Skeletal muscle tissue (tissue), 4 donors: Measurements from ENCODE around the gene BNIP5. TPM values are rescaled to one million over a fixed set of nuclear protein-coding genes. Genes with fewer than 3 reads are reported as not detected.

Experiments used
- H3K27ac ChIP-seq: one replicate; pipeline ENCODE4 v1.7.0; 2013; ENCODE audit warnings: mild to moderate bottlenecking, low read depth, low read length, inconsistent platforms
- H3K27me3 ChIP-seq, 3 donors: one replicate each; pipeline ENCODE4 v1.7.0; 2013; ENCODE audit warnings: low read length in 3 of 3; ENCODE audit not compliant: control insufficient read depth in 3 of 3, insufficient read depth in 3 of 3
- H3K36me3 ChIP-seq, 3 donors: one replicate each; pipeline ENCODE4 v1.7.0; 2013; ENCODE audit warnings: low read length in 3 of 3; ENCODE audit not compliant: control insufficient read depth in 3 of 3, insufficient read depth in 3 of 3
- H3K4me1 ChIP-seq, 3 donors: one replicate each; pipeline ENCODE4 v1.7.0; 2013; ENCODE audit warnings: low read length in 3 of 3, mild to moderate bottlenecking in 3 of 3; ENCODE audit not compliant: control insufficient read depth in 3 of 3, insufficient read depth in 3 of 3
- H3K4me3 ChIP-seq, 3 donors: one replicate each; pipeline ENCODE4 v1.7.0; 2013; ENCODE audit warnings: low read length in 3 of 3
- H3K9ac ChIP-seq, 3 donors: one replicate each; pipeline ENCODE4 v1.7.0; 2013; ENCODE audit warnings: low read length in 3 of 3, mild to moderate bottlenecking in 3 of 3, moderate library complexity in 2 of 3, low read depth in 1 of 3
- H3K9me3 ChIP-seq, 3 donors: one replicate each; pipeline ENCODE4 v1.7.0; 2013; ENCODE audit warnings: low read length in 3 of 3; ENCODE audit not compliant: control insufficient read depth in 3 of 3
- total RNA-seq: library from RNA; depleted of rRNA; stranded (reverse); fragments of >200 nt; gene quantifications from one replicate; pipeline ENCODE4 v1.2.3, GENCODE V29; 2014
- donor health status: Osteomylitis.

BNIP5 gene
- total RNA-seq, 1 donor from 2014 or later = not detected

- no peak overlapping the region for H3K27ac ChIP-seq
- no peak overlapping the region for H3K4me3 ChIP-seq
- H3K36me3 ChIP-seq = no peaks in the 10 kb centered on the region
- peaks cover 0 to 11% (median 6%) of the 10 kb centered on the region in 3 donors for H3K27me3 ChIP-seq
- H3K9ac ChIP-seq = no peak overlapping the region
- H3K9me3 ChIP-seq = no peaks in the 10 kb centered on the region
- no peaks in the 10 kb centered on the region for H3K4me1 ChIP-seq
These were observed 40.1 kb upstream of the BNIP5 start for GRCh38 chr6:36376742-36377141.

DNA sequence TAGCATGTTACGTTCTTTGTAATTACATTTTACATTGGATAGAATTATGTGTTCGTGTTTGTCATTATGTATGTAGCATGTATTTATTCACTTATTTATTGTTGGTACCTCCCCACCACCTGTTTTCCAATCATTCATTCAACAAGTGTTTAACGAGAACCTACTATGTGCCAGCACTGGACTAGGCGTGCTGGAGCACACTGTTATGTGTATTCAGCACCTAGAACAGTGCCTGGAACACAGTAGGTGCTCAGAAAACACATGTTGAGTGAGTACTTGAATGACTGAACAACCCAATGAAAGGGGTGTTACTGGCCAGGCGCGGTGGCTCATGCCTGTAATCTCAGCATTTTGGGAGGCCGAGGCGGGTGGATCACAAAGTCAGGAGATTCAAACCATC is 39.5 kb upstream of the BNIP5 start:
- Histone ChIP-seq H3K27ac (no peak overlapping the region), H3K36me3 (no peaks in the 10 kb centered on the region), H3K4me3 (no peak overlapping the region), H3K9me3 (no peaks in the 10 kb centered on the region), H3K4me1 (no peaks in the 10 kb centered on the region), H3K9ac (no peak overlapping the region), H3K27me3 (peaks cover 0 to 11% (median 6%) of the 10 kb centered on the region in 3 donors)

- Histone ChIP-seq H3K4me1 (no peaks in the 10 kb centered on the region), H3K27me3 (peaks cover 0 to 11% (median 6%) of the 10 kb centered on the region in 3 donors), H3K27ac (no peak overlapping the region), H3K36me3 (no peaks in the 10 kb centered on the region), H3K4me3 (no peak overlapping the region), H3K9ac (no peak overlapping the region), H3K9me3 (no peaks in the 10 kb centered on the region)
These were observed 39.0 kb upstream of the BNIP5 start for GRCh38 chr6:36375644-36376155.

DNA sequence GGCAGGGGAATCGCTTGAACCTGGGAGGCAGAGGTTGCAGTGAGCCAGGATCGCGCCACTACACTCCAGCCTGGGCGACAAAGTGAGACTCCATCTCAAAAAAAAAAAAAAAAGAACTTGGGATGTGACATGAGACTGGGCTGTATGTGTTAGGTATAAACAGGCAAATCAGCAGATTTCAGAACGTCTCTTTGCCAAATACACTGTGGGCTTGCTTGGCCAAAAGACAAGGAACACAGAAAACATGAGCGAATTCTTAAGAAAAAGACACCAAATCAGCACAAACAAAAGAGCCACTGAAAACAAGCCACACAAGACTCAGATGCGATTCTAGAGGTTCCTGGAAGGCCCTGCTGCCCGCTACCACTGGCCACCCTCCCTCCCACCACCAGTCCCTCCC is 38.3 kb upstream of the BNIP5 start:
- Histone ChIP-seq H3K27me3 (peaks cover 0 to 11% (median 6%) of the 10 kb centered on the region in 3 donors), H3K9ac (no peak overlapping the region), H3K4me1 (no peaks in the 10 kb centered on the region), H3K9me3 (no peaks in the 10 kb centered on the region), H3K36me3 (no peaks in the 10 kb centered on the region), H3K4me3 (no peak overlapping the region), H3K27ac (no peak overlapping the region)

DNA sequence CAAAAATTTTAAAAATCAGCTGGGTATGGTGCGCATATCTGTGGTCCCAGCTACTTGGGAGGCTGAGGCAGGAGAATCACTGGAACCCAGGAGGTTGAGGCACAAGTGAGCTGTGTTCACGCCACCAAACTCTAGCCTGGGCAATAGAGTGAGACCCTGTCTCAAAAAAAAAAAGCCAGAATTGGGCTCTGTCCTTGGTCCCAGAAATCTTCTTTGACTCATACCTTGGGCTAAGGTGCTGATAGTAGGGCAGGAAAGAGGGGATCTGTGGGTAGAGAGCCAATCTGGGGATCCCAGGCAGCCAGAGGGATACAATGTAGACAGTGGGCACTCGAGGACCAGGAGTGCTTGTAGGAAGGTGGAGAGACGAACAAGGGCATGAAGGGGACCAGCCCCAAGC is 37.5 kb upstream of the BNIP5 start:
- Histone ChIP-seq H3K36me3 (no peaks in the 10 kb centered on the region), H3K27me3 (peaks cover 0 to 11% (median 6%) of the 10 kb centered on the region in 3 donors), H3K4me1 (peaks cover 3 to 6% (median 5%) of the 10 kb centered on the region in 3 donors), H3K4me3 (no peak overlapping the region), H3K9ac (no peak overlapping the region), H3K27ac (no peak overlapping the region), H3K9me3 (no peaks in the 10 kb centered on the region)

GRCh38 chr6:36373368-36374019 is 36.8 kb upstream of the BNIP5 start:
- no peaks in the 10 kb centered on the region for H3K36me3 ChIP-seq
- H3K27ac ChIP-seq = no peak overlapping the region
- peaks cover 7 to 13% (median 10%) of the 10 kb centered on the region in 3 donors for H3K4me1 ChIP-seq
- peaks cover 0 to 11% (median 6%) of the 10 kb centered on the region in 3 donors for H3K27me3 ChIP-seq
- H3K9me3 ChIP-seq = no peaks in the 10 kb centered on the region
- H3K9ac ChIP-seq = no peak overlapping the region
- no peak overlapping the region for H3K4me3 ChIP-seq

GRCh38 chr6:36372088-36372487 is 35.4 kb upstream of the BNIP5 start:
- H3K4me1 ChIP-seq = peaks cover 7 to 15% (median 12%) of the 10 kb centered on the region in 3 donors
- H3K4me3 ChIP-seq = no peak overlapping the region
- no peaks in the 10 kb centered on the region for H3K36me3 ChIP-seq
- H3K9ac ChIP-seq = no peak overlapping the region
- no peak overlapping the region for H3K27ac ChIP-seq
- peaks cover 0 to 11% (median 6%) of the 10 kb centered on the region in 3 donors for H3K27me3 ChIP-seq
- H3K9me3 ChIP-seq = no peaks in the 10 kb centered on the region

DNA sequence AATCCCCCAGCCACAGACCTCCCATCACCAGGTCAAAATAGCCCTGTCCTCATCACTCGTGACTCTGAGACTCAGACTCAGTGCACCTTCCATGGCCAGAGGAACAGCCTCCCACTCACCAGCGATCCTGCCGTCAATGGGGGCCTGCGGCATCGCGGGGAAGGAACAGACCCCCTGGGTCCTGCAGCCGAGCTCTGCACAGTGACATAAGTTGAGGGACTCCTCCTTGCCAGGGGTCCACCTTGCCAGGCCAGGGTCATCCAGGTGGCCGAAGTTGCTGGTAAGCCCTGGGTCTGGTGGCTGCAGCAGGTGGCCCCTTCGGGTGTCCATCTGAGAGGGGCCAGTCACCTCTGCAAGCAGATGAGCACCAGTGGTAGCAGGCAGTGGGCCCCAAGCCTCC is 34.5 kb upstream of the BNIP5 start:
- Histone ChIP-seq H3K9me3 (no peaks in the 10 kb centered on the region), H3K27ac (no peak overlapping the region), H3K4me1 (peaks cover 7 to 15% (median 12%) of the 10 kb centered on the region in 3 donors), H3K36me3 (no peaks in the 10 kb centered on the region), H3K4me3 (no peak overlapping the region), H3K27me3 (peaks cover 0 to 11% (median 6%) of the 10 kb centered on the region in 3 donors), H3K9ac (no peak overlapping the region)

- H3K27ac ChIP-seq = no peak overlapping the region
- H3K4me1 ChIP-seq = peaks cover 7 to 15% (median 12%) of the 10 kb centered on the region in 3 donors
- H3K27me3 ChIP-seq = peaks cover 0 to 11% (median 6%) of the 10 kb centered on the region in 3 donors
- H3K36me3 ChIP-seq = no peaks in the 10 kb centered on the region
- H3K9ac ChIP-seq = no peak overlapping the region
- H3K9me3 ChIP-seq = no peaks in the 10 kb centered on the region
- no peak overlapping the region for H3K4me3 ChIP-seq
These were observed 34.0 kb upstream of the BNIP5 start for GRCh38 chr6:36370638-36371037.
